Mesodermal cell (in vitro differentiated cells): Measurements from ENCODE around the gene GHR.

Source experiments
- H3K27ac ChIP-seq: 2 replicates; pipeline ENCODE4 v1.7.0; 2013; ENCODE audit warnings: mild to moderate bottlenecking, low read depth, low read length, moderate library complexity; ENCODE audit not compliant: severe bottlenecking
- H3K36me3 ChIP-seq: 2 replicates; pipeline ENCODE4 v1.7.1; 2013; ENCODE audit warnings: mild to moderate bottlenecking, low read length, moderate library complexity; ENCODE audit not compliant: control insufficient read depth, insufficient read depth
- H3K4me1 ChIP-seq: one replicate; pipeline ENCODE4 v1.7.1; 2013; ENCODE audit warnings: mild to moderate bottlenecking, low read length; ENCODE audit not compliant: insufficient read depth, control insufficient read depth, poor library complexity, severe bottlenecking
- H3K4me3 ChIP-seq: 2 replicates; pipeline ENCODE4 v1.7.0; 2013; ENCODE audit warnings: low read length, control low read depth, mild to moderate bottlenecking; ENCODE audit not compliant: insufficient read depth, poor library complexity, severe bottlenecking; ENCODE audit errors: extremely low read depth
- H3K9me3 ChIP-seq: 2 replicates; pipeline ENCODE4 v1.7.1; 2013; ENCODE audit warnings: mild to moderate bottlenecking, low read length, moderate library complexity; ENCODE audit not compliant: control insufficient read depth
- WGBS, 2 experiments: methylation state at CpG; one replicate each; pipeline ENCODE4 v1.1.5; 2013; ENCODE audit warnings: missing lambda C conversion rate in 2 of 2; ENCODE audit not compliant: insufficient coverage in 2 of 2; 5-methylcytosine and 5-hydroxymethylcytosine counted together

The GHR gene

GRCh38 chr5:42516282-42517042 lies 93.2 kb downstream of the GHR start:
- no peak overlapping the region for H3K27ac ChIP-seq
- no peak overlapping the region for H3K4me3 ChIP-seq
- H3K4me1 ChIP-seq, result no peaks in the 10 kb centered on the region
- no peaks in the 10 kb centered on the region for H3K36me3 ChIP-seq
- H3K9me3 ChIP-seq, result no peaks in the 10 kb centered on the region
- WGBS, 2 experiments, result 84 to 93% methylated on average over 4 of the region's 4 CpGs

DNA sequence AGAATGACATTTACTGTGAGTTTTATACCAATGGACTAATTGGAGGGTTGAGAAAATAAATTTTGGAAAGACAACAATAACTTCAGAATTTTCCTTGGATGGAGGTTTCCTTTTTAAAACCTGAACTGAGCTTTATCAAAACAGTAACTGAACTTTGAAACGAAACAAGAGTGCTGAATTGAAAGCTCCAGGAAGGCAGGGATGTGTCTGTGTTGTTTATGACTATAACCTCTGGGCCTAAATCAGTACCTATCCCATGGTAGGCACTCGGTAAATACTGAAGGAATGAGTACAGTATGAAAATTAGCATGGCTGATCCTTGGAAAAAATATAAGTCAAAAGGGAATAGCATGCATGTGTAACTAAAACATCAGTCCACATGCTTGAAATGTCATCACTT lies 93.9 kb downstream of the GHR start:
- Histone ChIP-seq H3K9me3 (no peaks in the 10 kb centered on the region), H3K27ac (no peak overlapping the region), H3K36me3 (no peaks in the 10 kb centered on the region), H3K4me1 (no peaks in the 10 kb centered on the region), H3K4me3 (no peak overlapping the region)
- 83% methylated on average over 1 of the region's 2 CpGs; no CpG with 5 or more reads in 1 of the 2 experiments for WGBS, 2 experiments

- Histone ChIP-seq H3K4me3 (no peak overlapping the region), H3K36me3 (no peaks in the 10 kb centered on the region), H3K9me3 (no peaks in the 10 kb centered on the region), H3K27ac (no peak overlapping the region), H3K4me1 (no peaks in the 10 kb centered on the region)
- WGBS, 2 experiments, result 87 to 89% methylated on average over 6 to 7 of the region's 8 CpGs
These were observed 95.5 kb downstream of the GHR start for GRCh38 chr5:42518595-42519221.

GRCh38 chr5:42520203-42520602 lies 97.0 kb downstream of the GHR start:
- Histone ChIP-seq H3K36me3 (no peaks in the 10 kb centered on the region), H3K27ac (no peak overlapping the region), H3K4me1 (no peaks in the 10 kb centered on the region), H3K4me3 (no peak overlapping the region), H3K9me3 (no peaks in the 10 kb centered on the region)

- Histone ChIP-seq H3K4me3 (no peak overlapping the region), H3K27ac (no peak overlapping the region), H3K4me1 (no peaks in the 10 kb centered on the region), H3K9me3 (no peaks in the 10 kb centered on the region), H3K36me3 (no peaks in the 10 kb centered on the region)
- 91 to 95% methylated on average over 3 to 4 of the region's 4 CpGs for WGBS, 2 experiments
These were observed 97.7 kb downstream of the GHR start for GRCh38 chr5:42520957-42521356.

DNA sequence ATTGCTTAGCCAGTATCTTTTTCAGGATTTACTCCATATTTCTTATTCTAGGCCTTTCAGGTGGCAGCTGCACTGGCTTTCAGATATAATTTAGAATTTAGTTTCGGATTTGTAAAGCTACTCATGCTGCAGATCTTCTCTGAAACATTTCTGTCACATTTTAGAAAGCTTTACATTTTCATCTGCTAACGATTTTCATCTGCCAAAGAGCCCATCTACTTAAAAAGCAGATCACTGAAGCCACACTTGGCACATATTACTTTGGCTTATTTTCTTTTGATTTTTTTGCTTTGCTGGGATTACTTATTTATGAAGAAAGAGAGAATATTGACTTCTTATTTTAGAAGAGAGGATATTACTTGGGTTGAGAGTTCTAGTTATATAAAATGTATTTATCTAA lies 98.2 kb downstream of the GHR start:
- 82 to 92% methylated on average over 2 of the region's 2 CpGs for WGBS, 2 experiments
- Histone ChIP-seq H3K4me3 (no peak overlapping the region), H3K9me3 (no peaks in the 10 kb centered on the region), H3K36me3 (no peaks in the 10 kb centered on the region), H3K27ac (no peak overlapping the region), H3K4me1 (no peaks in the 10 kb centered on the region)

DNA sequence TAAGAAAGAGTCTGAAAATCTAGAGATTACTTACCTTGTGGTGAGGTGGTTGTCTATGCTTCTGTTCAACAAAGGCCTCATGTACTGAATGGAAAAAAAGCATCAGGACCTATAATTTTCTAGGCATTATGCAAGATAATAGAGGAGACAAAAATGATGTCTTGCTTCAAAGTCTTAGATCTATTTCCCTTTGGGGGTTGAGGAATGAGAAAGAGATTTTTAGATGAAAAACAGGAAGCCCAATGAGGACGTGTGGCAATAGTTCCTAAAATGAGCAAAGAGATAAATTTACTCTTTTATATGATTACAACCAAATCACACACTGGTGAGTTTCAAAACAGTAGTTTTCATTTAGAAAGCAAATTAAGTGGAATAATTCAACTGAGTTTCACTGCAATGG lies 99.5 kb downstream of the GHR start:
- whole genome bisulfite sequencing, 2 experiments, result no CpG with 5 or more reads among the region's 1 CpG
- Histone ChIP-seq H3K36me3 (no peaks in the 10 kb centered on the region), H3K9me3 (no peaks in the 10 kb centered on the region), H3K4me1 (no peaks in the 10 kb centered on the region), H3K27ac (no peak overlapping the region), H3K4me3 (no peak overlapping the region)

DNA sequence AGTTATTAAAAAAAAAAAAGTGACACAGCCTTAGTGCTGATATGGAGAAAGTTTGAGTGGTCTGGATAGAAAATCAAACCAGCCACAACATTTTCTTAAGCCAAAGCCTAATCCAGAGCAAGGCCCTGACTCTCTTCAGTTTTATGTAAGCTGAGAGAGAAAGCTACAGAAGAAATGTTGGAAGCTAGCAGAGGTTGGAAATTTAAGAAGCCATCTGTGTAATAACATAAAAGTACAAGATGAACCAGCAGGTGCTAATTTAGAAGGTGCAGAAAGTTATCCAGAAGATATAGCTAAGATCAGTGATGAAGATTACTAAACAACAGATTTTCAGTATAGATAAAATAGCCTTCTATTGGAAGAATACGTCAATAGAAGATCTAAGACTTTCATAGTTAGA lies 102.9 kb downstream of the GHR start:
- peaks cover 4% of the 10 kb centered on the region for H3K9me3 ChIP-seq
- no peaks in the 10 kb centered on the region for H3K36me3 ChIP-seq
- no peaks in the 10 kb centered on the region for H3K4me1 ChIP-seq
- WGBS, 2 experiments, result 80 to 100% methylated on average over 1 of the region's 1 CpG
- H3K4me3 ChIP-seq, result no peak overlapping the region
- no peak overlapping the region for H3K27ac ChIP-seq

DNA sequence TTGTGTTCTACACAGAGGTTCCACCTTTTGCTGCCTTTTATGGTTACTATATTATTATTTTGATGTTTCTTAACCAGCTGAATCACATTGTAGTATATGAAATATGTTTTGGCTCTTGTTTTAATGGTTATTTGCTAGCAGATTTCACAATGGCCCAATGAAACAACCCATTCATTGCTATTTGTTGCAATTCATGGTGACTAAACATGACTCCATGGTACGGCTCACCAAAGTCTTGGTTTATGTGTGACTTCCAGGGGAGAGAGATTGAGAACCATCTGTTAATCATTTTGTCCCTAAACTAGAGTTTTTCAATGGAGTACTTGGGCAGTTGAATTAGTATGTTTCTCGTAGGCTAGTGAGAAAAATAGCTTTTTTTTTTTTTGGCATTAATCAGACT lies 108.4 kb downstream of the GHR start:
- no CpG with 5 or more reads among the region's 2 CpGs for WGBS, 2 experiments
- Histone ChIP-seq H3K27ac (no peak overlapping the region), H3K9me3 (peaks cover 4% of the 10 kb centered on the region), H3K4me1 (no peaks in the 10 kb centered on the region), H3K4me3 (no peak overlapping the region), H3K36me3 (no peaks in the 10 kb centered on the region)

DNA sequence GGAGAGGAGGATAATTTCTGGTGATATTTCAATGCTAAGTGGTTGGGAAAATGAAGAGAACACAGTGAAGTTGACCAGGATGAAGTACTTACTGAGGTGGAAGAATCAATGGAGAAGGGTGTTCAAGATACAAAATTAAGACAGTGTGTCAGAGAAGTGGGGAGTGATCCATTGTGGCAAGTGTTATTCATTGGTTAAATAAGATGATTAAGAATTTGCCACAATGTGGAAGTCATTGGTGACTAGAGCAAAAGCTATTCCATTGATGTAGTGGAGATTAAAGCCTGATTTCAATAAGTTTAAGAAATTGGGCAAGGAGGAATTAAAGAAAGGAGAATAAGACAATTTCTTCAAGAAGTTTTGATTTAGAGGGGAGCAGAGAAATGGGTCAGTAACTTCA lies 118.9 kb downstream of the GHR start:
- no peak overlapping the region for H3K27ac ChIP-seq
- no peaks in the 10 kb centered on the region for H3K36me3 ChIP-seq
- no peak overlapping the region for H3K4me3 ChIP-seq
- H3K4me1 ChIP-seq, result no peaks in the 10 kb centered on the region
- H3K9me3 ChIP-seq, result no peaks in the 10 kb centered on the region

DNA sequence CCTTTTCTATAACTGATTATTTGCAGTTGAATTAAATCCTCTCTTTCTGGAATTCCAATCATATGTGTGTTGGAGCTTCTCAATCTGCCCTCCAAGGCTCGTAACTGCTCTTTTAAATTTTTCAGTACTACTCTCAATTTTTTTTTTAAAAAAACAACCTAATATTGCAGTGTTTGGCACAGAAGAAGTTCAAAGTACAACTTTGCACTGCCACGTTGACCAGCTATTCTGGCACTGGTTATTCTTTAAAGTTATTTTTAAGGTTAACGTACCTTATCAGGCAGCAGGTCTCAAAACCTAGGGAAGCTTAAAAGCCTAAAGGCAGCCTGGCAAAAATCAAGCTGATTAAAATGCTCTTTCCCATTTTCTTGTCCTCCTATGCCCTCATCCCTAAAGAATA lies 120.5 kb downstream of the GHR start:
- Histone ChIP-seq H3K27ac (no peak overlapping the region), H3K4me3 (no peak overlapping the region), H3K36me3 (no peaks in the 10 kb centered on the region), H3K4me1 (no peaks in the 10 kb centered on the region), H3K9me3 (no peaks in the 10 kb centered on the region)
- 67 to 86% methylated on average over 1 of the region's 3 CpGs for WGBS, 2 experiments
